H9 (cell line): ENCODE measurements around the gene ARHGAP4. TPM values are rescaled to one million over a fixed set of nuclear protein-coding genes. Genes with fewer than 3 reads are reported as not detected.

ENCODE experiments used
- DNase-seq: peaks from one replicate; pipeline ENCODE4 v3.0.0-alpha.2; 2017
- H2AFZ ChIP-seq: one replicate; pipeline ENCODE4 v1.6.1; 2013; ENCODE audit warnings: mild to moderate bottlenecking, low read length, control low read depth, moderate library complexity
- H2AK5ac ChIP-seq: 2 replicates; pipeline ENCODE4 v1.6.1; 2013; ENCODE audit warnings: low read length, control low read depth, mixed read lengths; ENCODE audit not compliant: insufficient read length
- H2BK120ac ChIP-seq: one replicate; pipeline ENCODE4 v1.6.1; 2013; ENCODE audit warnings: low read depth, mild to moderate bottlenecking, low read length, control low read depth, inconsistent platforms; ENCODE audit not compliant: poor library complexity, severe bottlenecking
- H2BK12ac ChIP-seq: 2 replicates; pipeline ENCODE4 v1.6.1; 2013; ENCODE audit warnings: low read length, control low read depth, mixed read lengths, low read depth; ENCODE audit not compliant: insufficient read length
- H2BK15ac ChIP-seq: 2 replicates; pipeline ENCODE4 v1.6.1; 2013; ENCODE audit warnings: low read depth, low read length, control low read depth
- H2BK20ac ChIP-seq: one replicate; pipeline ENCODE4 v1.6.1; 2013; ENCODE audit warnings: low read depth, mild to moderate bottlenecking, low read length, control low read depth, inconsistent platforms; ENCODE audit not compliant: poor library complexity, severe bottlenecking
- H2BK5ac ChIP-seq: 2 replicates; pipeline ENCODE4 v1.6.1; 2013; ENCODE audit warnings: low read length, control low read depth, mixed read lengths; ENCODE audit not compliant: insufficient read length
- H3K14ac ChIP-seq: 2 replicates; pipeline ENCODE4 v1.6.1; 2013; ENCODE audit warnings: low read length, control low read depth; ENCODE audit not compliant: insufficient read depth
- H3K18ac ChIP-seq: 2 replicates; pipeline ENCODE4 v1.6.1; 2013; ENCODE audit warnings: low read depth, mild to moderate bottlenecking, mixed read lengths, low read length, control low read depth; ENCODE audit not compliant: insufficient read length
- H3K23ac ChIP-seq: 2 replicates; pipeline ENCODE4 v1.6.1; 2013; ENCODE audit warnings: low read length, control low read depth, mixed read lengths, low read depth; ENCODE audit not compliant: insufficient read length
- H3K23me2 ChIP-seq: 2 replicates; pipeline ENCODE4 v1.6.1; 2013; ENCODE audit warnings: low read depth, mild to moderate bottlenecking, mixed read lengths, low read length, control low read depth; ENCODE audit not compliant: insufficient read length, poor library complexity, severe bottlenecking
- H3K27ac ChIP-seq: 2 replicates; pipeline ENCODE4 v1.5.1; 2013; ENCODE audit warnings: low read length, control low read depth, mixed read lengths, low read depth; ENCODE audit not compliant: insufficient read length
- H3K27me3 ChIP-seq: 2 replicates; pipeline ENCODE4 v1.6.1; 2013; ENCODE audit warnings: low read length, control low read depth, inconsistent platforms; ENCODE audit not compliant: insufficient read depth
- H3K4ac ChIP-seq: 2 replicates; pipeline ENCODE4 v1.6.1; 2013; ENCODE audit warnings: low read depth, mild to moderate bottlenecking, control low read depth, inconsistent platforms, low read length, moderate library complexity
- H3K4me1 ChIP-seq: 2 replicates; pipeline ENCODE4 v1.6.1; 2013; ENCODE audit warnings: low read length, control low read depth, inconsistent platforms; ENCODE audit not compliant: insufficient read depth
- H3K4me2 ChIP-seq: 2 replicates; pipeline ENCODE4 v1.6.1; 2013; ENCODE audit warnings: low read length, control low read depth, mixed read lengths; ENCODE audit not compliant: insufficient read length, insufficient read depth
- H3K56ac ChIP-seq: 2 replicates; pipeline ENCODE4 v1.6.1; 2013; ENCODE audit warnings: low read depth, mild to moderate bottlenecking, mixed read lengths, low read length, control low read depth; ENCODE audit not compliant: insufficient read length
- H3K79me1 ChIP-seq: 2 replicates; pipeline ENCODE4 v1.6.1; 2013; ENCODE audit warnings: low read depth, mild to moderate bottlenecking, moderate library complexity, low read length, control low read depth, inconsistent platforms; ENCODE audit not compliant: insufficient read depth, poor library complexity, severe bottlenecking
- H3K79me2 ChIP-seq: 2 replicates; pipeline ENCODE4 v1.6.1; 2013; ENCODE audit warnings: low read length, control low read depth, inconsistent platforms; ENCODE audit not compliant: insufficient read depth
- H3K9ac ChIP-seq: 2 replicates; pipeline ENCODE4 v1.6.1; 2013; ENCODE audit warnings: low read length, control low read depth, mixed read lengths; ENCODE audit not compliant: insufficient read length; ENCODE audit errors: extremely low read depth
- H3K9me3 ChIP-seq: one replicate; pipeline ENCODE4 v1.6.1; 2013; ENCODE audit warnings: low read depth, low read length, inconsistent platforms; ENCODE audit not compliant: control insufficient read depth
- H3T11ph ChIP-seq: one replicate; pipeline ENCODE4 v1.6.1; 2013; ENCODE audit warnings: mild to moderate bottlenecking, low read length, control low read depth, inconsistent platforms
- H4K20me1 ChIP-seq: one replicate; pipeline ENCODE4 v1.6.1; 2013; ENCODE audit not compliant: control insufficient read depth, insufficient read length, insufficient read depth
- H4K5ac ChIP-seq: 2 replicates; pipeline ENCODE4 v1.6.1; 2013; ENCODE audit warnings: low read depth, mild to moderate bottlenecking, mixed read lengths, low read length, control low read depth; ENCODE audit not compliant: insufficient read length
- H4K8ac ChIP-seq: replicated peaks from 2 replicates; pipeline ENCODE4 v1.6.1; 2013; ENCODE audit warnings: low read length, control low read depth, mixed read lengths, low read depth; ENCODE audit not compliant: insufficient read length
- H4K91ac ChIP-seq: 2 replicates; pipeline ENCODE4 v1.6.1; 2013; ENCODE audit warnings: low read depth, mild to moderate bottlenecking, moderate library complexity, mixed read lengths, low read length, control low read depth; ENCODE audit not compliant: insufficient read length
- H3K27ac Mint-ChIP-seq, 3 experiments: 2 replicates in 2 of 3; 3 replicates in 1 of 3; pipeline ENCODE4 v1.8.0; 2020 to 2021; ENCODE audit warnings: mixed read lengths in 3 of 3, mild to moderate bottlenecking in 1 of 3, moderate library complexity in 1 of 3
- H3K27me3 Mint-ChIP-seq: 2 replicates; pipeline ENCODE4 v1.8.0; 2021; ENCODE audit warnings: low read depth, mild to moderate bottlenecking, moderate library complexity, mixed read lengths
- H3K36me3 Mint-ChIP-seq, 3 experiments: 2 replicates in 2 of 3; 3 replicates in 1 of 3; pipeline ENCODE4 v1.8.0; 2020 to 2021; ENCODE audit warnings: low read depth in 3 of 3, mixed read lengths in 3 of 3; ENCODE audit not compliant: insufficient read depth in 1 of 3
- H3K4me1 Mint-ChIP-seq, 2 experiments: 2 replicates each; pipeline ENCODE4 v1.8.0; 2020; ENCODE audit warnings: mixed read lengths in 2 of 2
- H3K4me3 Mint-ChIP-seq, 2 experiments: 2 replicates in 1 of 2; 3 replicates in 1 of 2; pipeline ENCODE4 v1.8.0; 2020 to 2021; ENCODE audit warnings: mild to moderate bottlenecking in 2 of 2, mixed read lengths in 2 of 2, moderate library complexity in 1 of 2
- H3K9me3 Mint-ChIP-seq, 2 experiments: 2 replicates in 1 of 2; 3 replicates in 1 of 2; pipeline ENCODE4 v1.8.0; 2020; ENCODE audit warnings: mild to moderate bottlenecking in 2 of 2, mixed read lengths in 2 of 2, moderate library complexity in 1 of 2
- CTCF ChIP-seq: fragments of 200-600 bp; sonication (generic); conservative IDR thresholded peaks from 3 replicates; pipeline ENCODE4 v1.8.0; 2021; ENCODE audit warnings: antibody characterized with exemption, mild to moderate bottlenecking
- WGBS: extraction: QIAGEN DNeasy Blood & Tissue Kit; methylation state at CpG from one replicate; pipeline ENCODE4 v1.1.7; 2013; ENCODE audit warnings: missing lambda C conversion rate, low lambda C conversion rate, mixed read lengths; ENCODE audit not compliant: insufficient read length; ENCODE audit errors: extremely low coverage; 5-methylcytosine and 5-hydroxymethylcytosine counted together
- total RNA-seq: library from RNA; stranded (reverse); gene quantifications from 2 replicates; pipeline ENCODE4 v1.2.1, GENCODE V29; 2021

The ARHGAP4 gene
- total RNA-seq, 1 experiment from 2014 or later: 37.8 TPM

DNA sequence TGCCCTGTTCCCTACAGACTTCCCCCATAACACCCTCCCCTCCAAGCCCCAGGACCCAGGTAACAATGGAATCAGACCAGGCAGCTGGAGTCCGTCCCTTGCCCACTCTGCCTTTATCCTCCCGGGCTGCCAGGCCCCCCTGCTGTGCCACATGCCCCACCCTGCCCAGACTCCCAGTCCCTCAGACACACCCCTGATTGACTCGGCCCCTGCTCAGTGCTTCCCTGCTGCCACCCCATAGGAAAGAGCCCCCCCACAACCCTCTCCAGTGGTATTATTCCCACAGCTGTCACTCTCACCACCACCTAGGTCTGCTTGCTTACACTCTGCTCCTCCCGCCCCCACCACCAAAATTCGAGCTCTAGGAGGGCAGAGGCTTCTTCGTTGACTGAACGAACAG is 13.5 kb upstream of the ARHGAP4 start:
- peaks cover 13 to 27% of the 10 kb centered on the region in 2 experiments for H3K4me1 Mint-ChIP-seq
- Histone ChIP-seq H4K8ac (no peak overlapping the region), H4K5ac (no peak overlapping the region), H2BK120ac (no peak overlapping the region), H2BK12ac (no peak overlapping the region), H3K9me3 (peaks cover 4% of the 10 kb centered on the region), H2AFZ (no peak overlapping the region), H3T11ph (no peak overlapping the region), H3K14ac (peak overlapping the region; percentile 50; the same call in 1 of the 2 replicates), H3K4me2 (no peak overlapping the region), H3K4me1 (no peaks in the 10 kb centered on the region), H3K79me1 (no peaks in the 10 kb centered on the region), H3K27me3 (no peaks in the 10 kb centered on the region), H4K20me1 (no peaks in the 10 kb centered on the region), H3K18ac (no peak overlapping the region), H3K23me2 (no peaks in the 10 kb centered on the region), H3K79me2 (no peaks in the 10 kb centered on the region), H4K91ac (no peak overlapping the region), H2BK5ac (no peak overlapping the region), H2BK20ac (no peak overlapping the region), H3K23ac (no peak overlapping the region), H3K9ac (no peak overlapping the region), H3K56ac (no peak overlapping the region), H2AK5ac (no peak overlapping the region), H2BK15ac (no peak overlapping the region), H3K27ac (no peak overlapping the region), H3K4ac (no peak overlapping the region)
- H3K36me3 Mint-ChIP-seq: peaks cover 8 to 16% (median 10%) of the 10 kb centered on the region in 3 experiments; a peak in 6 of 7 replicates
- H3K27ac Mint-ChIP-seq: peak overlapping the region in 2 of 3 experiments; percentile 63 to 87; a peak in 2 of 7 replicates
- no peak for DNase-seq
- peaks cover 44 to 56% of the 10 kb centered on the region in 2 experiments for H3K9me3 Mint-ChIP-seq
- H3K4me3 Mint-ChIP-seq: no peak overlapping the region; a peak in 1 of 5 replicates
- no peak for TF ChIP-seq CTCF
- no peaks in the 10 kb centered on the region for H3K27me3 Mint-ChIP-seq
- no CpG with 5 or more reads among the region's 7 CpGs for WGBS
